Tibial nerve (tissue), 4 donors: ENCODE data around the gene AIG1. TPM values are rescaled to one million over a fixed set of nuclear protein-coding genes. Genes with fewer than 3 reads are reported as not detected.

Source experiments
- DNase-seq, 2 donors: peaks; one replicate each; pipeline ENCODE4 v3.0.0-alpha.2; 2019; ENCODE audit warnings: low spot score in 2 of 2
- H3K27ac ChIP-seq, 4 donors: fragments of 200-600 bp; sonication (generic) in 3 of 4; one replicate each; pipeline ENCODE4 v1.5.1; 2017 to 2019; ENCODE audit warnings: mild to moderate bottlenecking in 1 of 4
- H3K27me3 ChIP-seq, 2 donors: fragments of 200-600 bp; sonication (generic) in 1 of 2; one replicate each; pipeline versions ENCODE4 v1.5.1 to v1.6.0; 2017 to 2019
- H3K36me3 ChIP-seq, 3 donors: fragments of 200-600 bp; sonication (generic); one replicate each; pipeline ENCODE4 v1.5.1; 2018 to 2019
- H3K4me1 ChIP-seq, 4 donors: fragments of 200-600 bp; sonication (generic) in 3 of 4; one replicate each; pipeline ENCODE4 v1.5.1; 2017 to 2019
- H3K4me3 ChIP-seq, 4 donors: fragments of 200-600 bp; sonication (generic) in 3 of 4; one replicate each; pipeline ENCODE4 v1.5.1; 2017 to 2019; ENCODE audit warnings: mild to moderate bottlenecking in 1 of 4, moderate library complexity in 1 of 4
- H3K9me3 ChIP-seq, 4 donors: fragments of 200-600 bp; sonication (generic) in 3 of 4; one replicate each; pipeline ENCODE4 v1.5.1; 2017 to 2019
- EP300 ChIP-seq, 2 donors: sonication (generic); formaldehyde crosslinking; IDR thresholded peaks; one replicate each; pipeline ENCODE4 v1.6.1; 2017; ENCODE audit warnings: antibody characterized with exemption in 2 of 2, mild to moderate bottlenecking in 1 of 2
- POLR2A ChIP-seq, 2 donors: fragments of 450-650 bp; IDR thresholded peaks; one replicate each; pipeline ENCODE4 v1.6.1; 2017; ENCODE audit warnings: antibody characterized with exemption in 2 of 2, mild to moderate bottlenecking in 2 of 2, moderate library complexity in 2 of 2
- WGBS, 2 donors: methylation state at CpG; one replicate each; pipeline ENCODE4 v1.1.5; 2018; 5-methylcytosine and 5-hydroxymethylcytosine counted together
- total RNA-seq, 4 donors: library from RNA; depleted of rRNA; stranded (reverse); fragments of >200 nt; gene quantifications; one replicate each; pipeline ENCODE4 v1.1.0, GENCODE V29; 2016
- TF ChIP-seq, protein P1 (sequence below), 5 experiments: fragments of 200-600 bp in 3 of 5; fragments of 450-650 bp in 2 of 5; sonication (generic) in 3 of 5; IDR thresholded peaks; one replicate each; pipeline ENCODE4 v1.5.1; 2016 to 2019; ENCODE audit warnings: antibody characterized with exemption in 5 of 5, mild to moderate bottlenecking in 3 of 5, moderate library complexity in 2 of 5

The AIG1 gene
- total RNA-seq, 4 donors from 2014 or later = 18.2 to 23.9 (median 22.2) TPM

DNA sequence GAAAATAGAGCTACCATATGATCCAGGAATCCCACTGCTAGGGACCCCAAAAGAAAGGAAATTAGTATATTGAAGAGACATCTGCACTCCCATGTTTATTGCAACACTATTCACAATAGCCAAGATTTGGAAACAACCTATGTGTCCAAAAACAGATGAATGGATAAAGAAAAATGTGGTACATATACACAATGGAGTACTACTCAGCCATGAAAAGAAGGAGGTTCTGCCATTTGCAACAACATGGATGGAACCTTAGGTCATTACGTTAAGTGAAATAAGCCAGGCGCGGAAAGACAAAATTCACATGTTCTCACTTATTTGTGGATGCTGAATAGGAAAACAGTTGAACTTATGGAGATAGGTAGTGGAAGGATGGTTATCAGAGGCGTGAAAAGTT lies 252.5 kb downstream of the AIG1 start:
- Histone ChIP-seq H3K27ac (no peak overlapping the region), H3K27me3 (no peaks in the 10 kb centered on the region), H3K4me1 (no peaks in the 10 kb centered on the region), H3K36me3 (no peaks in the 10 kb centered on the region), H3K4me3 (no peak overlapping the region), H3K9me3 (peaks cover 0 to 26% (median 0%) of the 10 kb centered on the region in 4 donors)
- no peak for TF ChIP-seq POLR2A (IDR thresholded peaks at IDR 0.05)
- TF ChIP-seq EP300 (IDR thresholded peaks at IDR 0.05) = no peak
- TF ChIP-seq, protein P1, sequence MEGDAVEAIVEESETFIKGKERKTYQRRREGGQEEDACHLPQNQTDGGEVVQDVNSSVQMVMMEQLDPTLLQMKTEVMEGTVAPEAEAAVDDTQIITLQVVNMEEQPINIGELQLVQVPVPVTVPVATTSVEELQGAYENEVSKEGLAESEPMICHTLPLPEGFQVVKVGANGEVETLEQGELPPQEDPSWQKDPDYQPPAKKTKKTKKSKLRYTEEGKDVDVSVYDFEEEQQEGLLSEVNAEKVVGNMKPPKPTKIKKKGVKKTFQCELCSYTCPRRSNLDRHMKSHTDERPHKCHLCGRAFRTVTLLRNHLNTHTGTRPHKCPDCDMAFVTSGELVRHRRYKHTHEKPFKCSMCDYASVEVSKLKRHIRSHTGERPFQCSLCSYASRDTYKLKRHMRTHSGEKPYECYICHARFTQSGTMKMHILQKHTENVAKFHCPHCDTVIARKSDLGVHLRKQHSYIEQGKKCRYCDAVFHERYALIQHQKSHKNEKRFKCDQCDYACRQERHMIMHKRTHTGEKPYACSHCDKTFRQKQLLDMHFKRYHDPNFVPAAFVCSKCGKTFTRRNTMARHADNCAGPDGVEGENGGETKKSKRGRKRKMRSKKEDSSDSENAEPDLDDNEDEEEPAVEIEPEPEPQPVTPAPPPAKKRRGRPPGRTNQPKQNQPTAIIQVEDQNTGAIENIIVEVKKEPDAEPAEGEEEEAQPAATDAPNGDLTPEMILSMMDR (IDR thresholded peaks at IDR 0.05) = no peak
- no peak for DNase-seq
- WGBS, 2 donors = 97 to 98% methylated on average over 4 of the region's 4 CpGs

DNA sequence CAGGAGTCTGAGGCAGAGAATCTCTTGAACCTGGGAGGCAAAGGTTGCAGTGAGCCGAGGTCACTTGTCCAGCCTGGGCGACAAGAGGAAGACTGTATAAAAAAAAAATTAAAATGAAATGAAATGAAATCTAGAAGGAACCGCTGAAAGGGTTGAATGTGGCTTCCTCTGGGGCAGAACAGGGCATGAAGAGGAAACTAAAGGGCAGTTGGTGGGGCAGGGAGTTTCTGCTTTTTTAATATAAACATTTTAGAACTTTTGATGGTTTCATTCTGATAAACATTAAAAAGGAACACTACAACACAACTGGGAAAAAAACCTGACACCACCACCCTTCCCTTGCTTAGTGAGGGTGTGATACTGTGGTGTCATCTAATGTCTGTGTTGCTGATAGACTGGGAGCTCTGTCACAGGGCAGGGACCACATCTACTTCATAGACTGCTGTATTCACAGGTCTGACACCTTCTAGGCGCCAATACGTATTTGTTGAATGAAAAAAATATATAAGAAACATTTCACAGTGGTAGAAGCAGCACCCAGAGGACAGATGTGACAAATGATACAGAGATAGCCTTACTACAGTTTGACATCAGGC lies 260.9 kb downstream of the AIG1 start:
- no peaks in the 10 kb centered on the region for H3K27me3 ChIP-seq
- H3K27ac ChIP-seq = no peak overlapping the region
- H3K9me3 ChIP-seq = peaks cover 0 to 17% (median 0%) of the 10 kb centered on the region in 4 donors
- WGBS, 2 donors = 84 to 96% methylated on average over 5 of the region's 5 CpGs
- H3K36me3 ChIP-seq = no peaks in the 10 kb centered on the region
- DNase-seq = no peak
- no peak for TF ChIP-seq POLR2A (IDR thresholded peaks at IDR 0.05)
- H3K4me3 ChIP-seq = no peak overlapping the region
- no peaks in the 10 kb centered on the region for H3K4me1 ChIP-seq

DNA sequence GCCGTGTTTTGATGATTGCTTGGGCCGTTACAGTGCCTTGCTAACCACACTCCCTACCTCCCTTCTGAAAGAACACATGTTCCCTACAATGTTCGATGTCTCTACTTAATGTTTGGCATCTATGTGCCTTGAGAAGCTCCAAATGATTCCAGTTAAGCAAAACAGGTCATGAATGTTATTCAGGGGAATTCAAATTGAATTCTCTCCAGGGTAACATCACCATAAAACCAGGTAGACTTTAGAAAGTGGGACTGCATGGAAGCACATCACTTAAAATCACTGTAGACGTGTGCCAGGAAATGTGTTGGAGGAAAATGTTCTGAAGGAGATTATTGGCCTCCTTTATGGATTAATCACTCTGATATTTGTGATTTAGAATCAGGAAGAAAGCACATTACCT lies 261.7 kb downstream of the AIG1 start:
- WGBS, 2 donors = 55 to 59% methylated on average over 4 of the region's 4 CpGs
- Histone ChIP-seq H3K4me3 (no peak overlapping the region), H3K36me3 (no peaks in the 10 kb centered on the region), H3K27me3 (no peaks in the 10 kb centered on the region), H3K9me3 (peaks cover 0 to 15% (median 0%) of the 10 kb centered on the region in 4 donors), H3K27ac (no peak overlapping the region), H3K4me1 (no peaks in the 10 kb centered on the region)
- TF ChIP-seq POLR2A (IDR thresholded peaks at IDR 0.05) (no peak), EP300 (IDR thresholded peaks at IDR 0.05) (no peak)
- TF ChIP-seq, protein P1 (IDR thresholded peaks at IDR 0.05) = no peak
- no peak for DNase-seq

DNA sequence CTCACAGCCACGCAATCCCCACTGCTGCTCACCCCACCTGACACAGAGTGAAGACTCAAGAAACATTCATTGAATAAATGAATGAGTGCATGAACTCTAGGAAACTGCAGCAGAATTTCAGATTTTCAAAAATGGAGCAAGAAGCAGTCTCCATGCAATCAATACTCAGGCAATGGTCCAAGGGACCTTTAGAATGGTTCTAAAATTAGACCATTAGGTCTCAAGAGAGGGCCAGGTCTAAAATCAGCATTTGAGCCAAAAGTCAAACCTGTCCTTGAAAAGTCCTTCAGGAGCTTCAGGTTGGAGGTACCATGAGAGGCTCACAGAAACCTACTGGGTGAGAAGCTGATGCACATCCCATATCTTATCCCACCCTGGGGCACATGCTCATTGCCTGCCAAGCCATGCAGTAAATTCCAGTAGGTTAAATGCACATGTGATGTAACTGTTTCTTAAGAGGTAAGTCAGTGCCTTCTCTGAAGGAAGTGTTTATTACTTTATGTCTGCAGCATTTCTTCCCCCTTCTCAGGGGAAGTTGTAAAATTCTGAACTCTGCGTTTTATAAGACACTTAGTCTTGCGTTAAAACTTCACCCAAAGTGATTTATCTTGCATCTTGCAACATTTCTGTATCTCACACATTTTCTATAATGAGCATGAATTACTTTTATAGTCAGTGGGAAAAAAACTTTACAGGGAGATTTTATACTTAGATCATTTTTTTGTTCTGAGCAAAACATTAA lies 263.2 kb downstream of the AIG1 start:
- no peak for DNase-seq
- no peaks in the 10 kb centered on the region for H3K27me3 ChIP-seq
- H3K4me3 ChIP-seq = no peak overlapping the region
- WGBS, 2 donors = 78 to 84% methylated on average over 3 of the region's 3 CpGs
- no peaks in the 10 kb centered on the region for H3K4me1 ChIP-seq
- H3K27ac ChIP-seq = no peak overlapping the region
- no peaks in the 10 kb centered on the region for H3K36me3 ChIP-seq
- H3K9me3 ChIP-seq = peaks cover 0 to 5% (median 0%) of the 10 kb centered on the region in 4 donors
- TF ChIP-seq POLR2A (IDR thresholded peaks at IDR 0.05) (no peak), EP300 (IDR thresholded peaks at IDR 0.05) (no peak)
- TF ChIP-seq, protein P1 (IDR thresholded peaks at IDR 0.05) = no peak

DNA sequence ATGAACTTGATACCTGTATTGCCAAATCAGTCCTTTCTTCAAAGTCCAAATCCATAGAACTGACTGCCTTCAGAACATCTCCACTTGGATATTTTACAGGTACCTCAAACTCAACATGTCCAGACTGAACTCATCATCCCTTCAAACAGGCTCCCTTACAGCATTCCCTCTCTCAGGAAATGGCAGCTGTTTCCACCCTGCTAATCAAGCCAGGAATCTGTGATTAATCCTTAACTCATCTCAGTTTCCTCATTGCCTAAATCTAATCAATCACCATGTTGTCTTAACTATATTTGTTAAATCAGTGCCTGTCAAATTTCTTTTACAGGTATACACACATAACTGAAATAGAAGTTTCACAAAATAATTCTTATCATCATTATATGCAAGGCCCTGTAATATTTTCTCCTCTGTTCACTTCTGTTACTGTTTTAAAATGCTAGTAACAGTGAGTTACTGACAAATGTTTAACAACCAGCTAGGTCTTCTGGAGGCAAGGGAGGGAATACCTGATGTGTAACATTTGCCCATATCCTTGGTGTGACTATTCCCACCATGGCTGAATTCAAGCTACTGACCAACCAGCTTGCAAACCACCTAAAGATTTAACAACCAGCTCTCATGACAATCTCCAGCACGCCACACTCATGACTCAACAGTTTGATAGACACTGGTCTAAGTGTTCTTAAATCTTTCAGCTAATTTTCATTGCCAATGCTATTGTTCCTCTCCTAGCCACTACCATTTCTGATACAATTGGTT lies 264.9 kb downstream of the AIG1 start:
- DNase-seq = no peak
- Histone ChIP-seq H3K9me3 (no peaks in the 10 kb centered on the region), H3K4me1 (no peaks in the 10 kb centered on the region), H3K27ac (no peak overlapping the region), H3K27me3 (no peaks in the 10 kb centered on the region), H3K36me3 (no peaks in the 10 kb centered on the region), H3K4me3 (no peak overlapping the region)
- TF ChIP-seq EP300 (IDR thresholded peaks at IDR 0.05) = no peak
- TF ChIP-seq, protein P1 (IDR thresholded peaks at IDR 0.05) = no peak
- no peak for TF ChIP-seq POLR2A (IDR thresholded peaks at IDR 0.05)
- WGBS, 2 donors = 97 to 100% methylated on average over 1 of the region's 1 CpG
